ENCODE measurements around the gene ARMC12. TPM values are rescaled to one million over a fixed set of nuclear protein-coding genes. Genes with fewer than 3 reads are reported as not detected.

Gene ARMC12
- total and polyA plus RNA-seq, 2 of the 13 experiments (the other 11 are each of a cell fraction or from before 2014, with no cell fraction given), result 1.3 TPM; not detected in 1

- TF ChIP-seq, protein P1, sequence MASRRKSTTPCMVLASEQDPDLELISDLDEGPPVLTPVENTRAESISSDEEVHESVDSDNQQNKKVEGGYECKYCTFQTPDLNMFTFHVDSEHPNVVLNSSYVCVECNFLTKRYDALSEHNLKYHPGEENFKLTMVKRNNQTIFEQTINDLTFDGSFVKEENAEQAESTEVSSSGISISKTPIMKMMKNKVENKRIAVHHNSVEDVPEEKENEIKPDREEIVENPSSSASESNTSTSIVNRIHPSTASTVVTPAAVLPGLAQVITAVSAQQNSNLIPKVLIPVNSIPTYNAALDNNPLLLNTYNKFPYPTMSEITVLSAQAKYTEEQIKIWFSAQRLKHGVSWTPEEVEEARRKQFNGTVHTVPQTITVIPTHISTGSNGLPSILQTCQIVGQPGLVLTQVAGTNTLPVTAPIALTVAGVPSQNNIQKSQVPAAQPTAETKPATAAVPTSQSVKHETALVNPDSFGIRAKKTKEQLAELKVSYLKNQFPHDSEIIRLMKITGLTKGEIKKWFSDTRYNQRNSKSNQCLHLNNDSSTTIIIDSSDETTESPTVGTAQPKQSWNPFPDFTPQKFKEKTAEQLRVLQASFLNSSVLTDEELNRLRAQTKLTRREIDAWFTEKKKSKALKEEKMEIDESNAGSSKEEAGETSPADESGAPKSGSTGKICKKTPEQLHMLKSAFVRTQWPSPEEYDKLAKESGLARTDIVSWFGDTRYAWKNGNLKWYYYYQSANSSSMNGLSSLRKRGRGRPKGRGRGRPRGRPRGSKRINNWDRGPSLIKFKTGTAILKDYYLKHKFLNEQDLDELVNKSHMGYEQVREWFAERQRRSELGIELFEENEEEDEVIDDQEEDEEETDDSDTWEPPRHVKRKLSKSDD (CRISPR knock-in tag; IDR thresholded peaks at IDR 0.05; ENCODE audit: low read depth), result no peak
- TF ChIP-seq ASH2L (IDR thresholded peaks at IDR 0.05; ENCODE audit: insufficient read length, low read depth, low read length), result no peak
- no peak for TF ChIP-seq RFXANK (CRISPR knock-in tag; IDR thresholded peaks at IDR 0.05)
- TF ChIP-seq HNRNPL (IDR thresholded peaks at IDR 0.05; ENCODE audit: low read depth, low read length), result no peak
- TF ChIP-seq PPARG (CRISPR knock-in tag; conservative IDR thresholded peaks at IDR 0.05), result no peak
- no peak for TF ChIP-seq XBP1 (CRISPR knock-in tag; IDR thresholded peaks at IDR 0.05)
- TF ChIP-seq ZMYM3 (CRISPR knock-in tag; IDR thresholded peaks at IDR 0.05), result no peak
- no peak for TF ChIP-seq KAT2B (IDR thresholded peaks at IDR 0.05; ENCODE audit: borderline replicate concordance, low read depth, low read length)
- TF ChIP-seq MATR3 (CRISPR knock-in tag; IDR thresholded peaks at IDR 0.05), result no peak
These were observed 780 bp downstream of the ARMC12 start (continued) for GRCh38 chr6:35737413-35738211.

All from HepG2 (cell line).